NOMO-1 (cell line): ENCODE data around the gene RASIP1.

Experiments
- DNase-seq, 2 experiments: peaks; one replicate each; lab custom pipeline; 2025; ENCODE audit not compliant: unreplicated experiment in 2 of 2; lab: John Stamatoyannopoulos, UW

The RASIP1 gene

DNA sequence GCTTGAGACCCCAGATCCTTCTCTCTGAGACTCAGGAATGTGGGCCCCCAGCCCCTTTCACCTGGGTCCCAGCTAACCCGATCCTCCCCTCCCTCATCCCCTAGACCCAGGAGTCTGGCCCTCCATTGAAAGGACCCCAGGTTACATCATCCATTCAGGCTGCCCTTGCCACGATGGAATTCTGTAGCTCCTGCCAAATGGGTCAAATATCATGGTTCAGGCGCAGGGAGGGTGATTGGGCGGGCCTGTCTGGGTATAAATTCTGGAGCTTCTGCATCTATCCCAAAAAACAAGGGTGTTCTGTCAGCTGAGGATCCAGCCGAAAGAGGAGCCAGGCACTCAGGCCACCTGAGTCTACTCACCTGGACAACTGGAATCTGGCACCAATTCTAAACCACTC lies 15.4 kb upstream of the RASIP1 start:
- no peak for DNase-seq

DNA sequence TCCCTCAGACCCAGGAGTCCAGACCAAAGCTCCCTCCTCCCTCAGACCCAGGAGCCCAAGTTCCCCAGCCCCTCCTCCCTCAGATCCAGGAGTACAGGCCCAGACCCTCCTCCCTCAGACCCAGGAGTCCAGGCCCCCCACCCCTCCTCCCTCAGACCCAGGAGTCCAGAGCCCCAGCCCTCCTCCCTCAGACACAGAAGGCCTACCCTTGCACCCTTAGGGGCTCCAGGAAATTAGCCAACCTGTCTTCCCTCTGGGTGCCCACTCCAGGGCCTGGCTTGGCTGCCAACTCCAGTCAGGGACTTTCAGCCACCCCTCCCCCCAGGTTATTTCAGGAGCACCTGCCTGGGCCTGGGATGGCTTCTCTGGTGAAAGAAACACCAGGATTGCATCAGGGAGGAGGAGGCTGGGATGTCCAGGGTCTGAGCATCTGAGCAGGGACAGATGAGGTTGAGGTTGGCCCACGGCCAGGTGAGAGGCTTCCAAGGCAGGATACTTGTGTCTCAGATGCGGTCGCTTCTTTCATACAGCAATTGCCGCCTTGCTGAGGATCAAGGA lies 14.8 kb upstream of the RASIP1 start, which contains the start of gene FGF21:
Gene FGF21, plus strand, starts transcription at position 441 of the 558 bp plus-strand sequence. CDS start 713 bp downstream, outside the sequence.
- DNase-seq, result no peak

DNA sequence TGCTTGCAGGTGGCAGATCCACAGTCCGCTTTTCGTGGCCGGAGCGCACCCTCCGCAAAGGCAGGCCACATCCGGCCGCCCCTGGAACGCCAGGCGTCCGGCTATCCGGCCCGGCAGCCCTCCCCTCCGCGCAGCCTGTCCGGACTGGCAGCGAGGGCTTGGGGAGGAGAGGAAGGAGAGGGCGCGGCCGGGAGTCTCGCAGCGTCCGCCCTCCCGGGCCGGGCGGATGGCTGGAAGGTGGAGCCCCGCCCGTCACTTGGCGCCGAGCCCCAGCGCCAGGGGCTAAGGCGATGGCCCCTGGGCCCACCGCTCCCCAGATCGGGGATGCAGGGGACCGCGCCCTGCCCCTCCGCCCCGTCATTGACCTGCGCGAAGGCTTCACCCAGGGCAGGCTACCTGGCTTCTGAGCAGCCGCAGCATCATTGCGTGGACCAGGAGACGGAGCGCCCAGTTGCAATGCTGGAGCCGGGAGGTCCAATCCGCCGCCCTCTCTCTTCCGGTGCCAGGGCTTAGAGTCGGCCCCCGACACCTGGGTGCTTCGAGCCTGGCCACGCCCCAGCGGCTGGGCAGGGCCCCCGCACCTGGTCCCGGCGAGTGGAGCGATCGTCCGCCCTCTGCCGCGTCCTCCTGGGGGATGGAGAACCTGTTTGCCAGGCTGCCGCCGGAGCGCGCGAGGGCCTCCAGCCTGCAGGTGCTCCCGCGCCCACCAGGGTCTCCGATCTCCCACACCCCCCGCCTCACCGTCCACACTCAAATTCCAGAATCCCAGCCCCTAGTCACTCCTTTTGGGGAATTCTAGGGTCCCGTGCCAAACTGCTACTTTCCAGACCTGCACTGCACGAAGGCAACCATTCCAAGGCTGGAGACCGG lies 12.3 kb upstream of the RASIP1 start, which contains the start of gene FUT1:
Gene FUT1, minus strand, starts transcription at position 146 of the 870 bp plus-strand sequence. CDS start 1,360 bp downstream, outside the sequence.
- DNase-seq, result peak in 1 of 2 experiments; percentile 4

DNA sequence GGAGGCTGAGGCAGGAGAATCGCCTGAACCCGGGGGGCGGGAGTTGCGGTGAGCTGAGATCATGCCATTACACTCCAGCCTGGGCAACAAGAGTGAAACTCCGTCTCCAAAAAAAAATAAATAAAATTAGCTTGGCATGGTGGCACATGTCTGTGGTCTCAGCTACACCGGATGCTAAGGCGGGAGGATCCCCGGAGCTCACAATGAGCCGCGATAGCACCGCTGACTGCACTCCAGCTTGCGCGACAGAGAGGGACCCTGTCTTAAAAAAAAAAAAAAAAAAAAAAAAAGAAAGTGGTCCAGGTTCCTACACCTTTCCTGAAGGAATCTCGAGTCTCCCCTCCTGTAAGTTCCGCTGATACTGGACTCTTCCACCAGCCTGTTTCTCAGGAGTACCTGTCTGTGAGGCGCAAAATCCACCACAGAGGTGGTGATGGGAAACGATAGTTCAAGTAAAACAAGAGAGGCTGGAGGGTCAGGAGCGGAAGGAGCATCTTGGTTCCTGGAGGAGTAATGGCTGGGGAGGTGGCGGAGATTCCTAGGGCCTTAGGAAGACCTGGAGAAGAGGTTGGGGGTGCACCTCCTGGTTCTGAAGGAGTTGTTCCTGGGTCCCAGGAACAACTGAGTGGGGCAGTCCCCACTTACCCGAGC lies 11.6 kb upstream of the RASIP1 start:
- DNase-seq, result no peak

DNA sequence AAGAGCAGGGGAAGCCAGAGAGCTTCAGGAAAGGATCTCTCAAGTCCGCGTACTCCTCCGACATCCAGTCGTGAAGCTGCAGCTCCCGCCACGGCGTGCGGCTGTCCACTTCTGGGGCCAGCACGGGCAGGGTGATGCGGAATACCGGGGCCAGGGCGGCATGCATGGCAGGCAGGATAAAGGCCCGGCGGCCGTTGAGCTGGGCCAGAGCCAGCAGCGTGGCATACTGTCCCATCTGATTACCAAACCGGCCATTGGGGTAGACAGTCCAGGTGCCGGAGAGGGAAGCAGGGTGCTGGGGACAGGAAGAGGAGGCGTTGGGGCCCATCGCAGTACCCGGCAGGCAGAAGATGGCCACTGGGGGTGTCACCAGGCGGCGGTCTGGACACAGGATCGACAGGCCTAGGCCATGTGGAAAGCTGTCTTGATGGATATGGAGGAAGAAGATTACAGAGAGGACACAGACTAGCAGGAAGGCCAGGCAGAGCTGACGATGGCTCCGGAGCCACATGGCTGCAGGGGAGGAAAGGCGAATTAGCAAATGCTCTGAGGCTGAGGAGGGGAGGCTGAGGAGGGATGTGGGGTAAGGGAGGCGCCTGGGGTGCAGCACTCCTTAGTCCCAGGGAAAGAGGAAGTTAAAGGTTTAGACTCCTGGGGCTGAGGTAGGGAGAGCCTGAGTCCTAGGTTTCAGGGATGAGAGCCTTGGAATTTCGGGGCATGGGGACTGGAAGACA lies 10.5 kb upstream of the RASIP1 start:
- DNase-seq, result no peak

DNA sequence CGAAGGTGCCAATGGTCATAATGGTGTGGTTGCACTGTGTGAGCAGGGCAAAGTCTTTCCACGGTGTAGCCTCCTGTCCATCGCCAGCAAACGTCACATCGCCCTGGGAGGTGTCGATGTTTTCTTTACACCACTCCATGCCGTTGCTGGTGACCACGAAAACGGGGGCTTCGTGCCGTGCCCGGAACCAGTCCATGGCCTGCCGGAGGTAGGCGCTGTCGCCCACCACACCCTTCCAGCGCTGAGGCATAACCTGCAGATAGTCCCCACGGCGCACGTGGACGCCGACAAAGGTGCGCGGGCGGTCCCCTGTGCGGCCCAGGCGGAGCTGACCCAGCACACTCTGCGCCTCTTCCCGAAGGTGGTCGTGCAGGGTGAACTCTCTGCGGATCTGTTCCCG lies 9.9 kb upstream of the RASIP1 start:
- DNase-seq, result no peak

DNA sequence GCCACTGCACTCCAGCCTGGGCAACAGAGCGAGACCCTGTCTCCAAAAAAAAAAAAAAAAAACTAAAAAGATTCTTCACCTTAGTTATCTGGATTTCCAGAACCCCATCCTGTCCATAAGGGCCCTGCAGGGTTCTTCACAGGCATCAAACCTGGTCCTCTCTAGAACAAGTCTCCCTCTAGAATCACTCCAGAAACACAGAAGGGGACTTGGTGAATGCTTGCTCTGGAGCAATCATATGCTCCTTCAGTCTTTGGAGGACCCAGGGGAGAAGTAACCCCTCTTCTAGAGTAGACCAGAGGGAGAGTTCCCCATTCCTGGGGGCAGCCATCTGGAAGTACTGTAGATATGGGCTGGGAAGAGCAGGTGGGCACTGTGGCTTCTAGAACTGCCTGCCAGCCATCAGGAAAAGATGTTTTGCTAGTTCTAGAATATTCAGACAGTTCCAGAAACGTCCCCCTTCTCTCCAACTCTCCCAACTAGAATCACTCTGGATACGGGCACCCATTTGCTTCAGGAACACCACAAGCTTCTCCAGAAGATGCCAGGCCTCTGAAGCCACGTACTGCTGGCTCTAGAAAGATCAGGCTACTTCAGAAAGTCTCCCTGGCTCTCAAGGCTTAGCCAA lies 9.3 kb upstream of the RASIP1 start:
- no peak for DNase-seq

DNA sequence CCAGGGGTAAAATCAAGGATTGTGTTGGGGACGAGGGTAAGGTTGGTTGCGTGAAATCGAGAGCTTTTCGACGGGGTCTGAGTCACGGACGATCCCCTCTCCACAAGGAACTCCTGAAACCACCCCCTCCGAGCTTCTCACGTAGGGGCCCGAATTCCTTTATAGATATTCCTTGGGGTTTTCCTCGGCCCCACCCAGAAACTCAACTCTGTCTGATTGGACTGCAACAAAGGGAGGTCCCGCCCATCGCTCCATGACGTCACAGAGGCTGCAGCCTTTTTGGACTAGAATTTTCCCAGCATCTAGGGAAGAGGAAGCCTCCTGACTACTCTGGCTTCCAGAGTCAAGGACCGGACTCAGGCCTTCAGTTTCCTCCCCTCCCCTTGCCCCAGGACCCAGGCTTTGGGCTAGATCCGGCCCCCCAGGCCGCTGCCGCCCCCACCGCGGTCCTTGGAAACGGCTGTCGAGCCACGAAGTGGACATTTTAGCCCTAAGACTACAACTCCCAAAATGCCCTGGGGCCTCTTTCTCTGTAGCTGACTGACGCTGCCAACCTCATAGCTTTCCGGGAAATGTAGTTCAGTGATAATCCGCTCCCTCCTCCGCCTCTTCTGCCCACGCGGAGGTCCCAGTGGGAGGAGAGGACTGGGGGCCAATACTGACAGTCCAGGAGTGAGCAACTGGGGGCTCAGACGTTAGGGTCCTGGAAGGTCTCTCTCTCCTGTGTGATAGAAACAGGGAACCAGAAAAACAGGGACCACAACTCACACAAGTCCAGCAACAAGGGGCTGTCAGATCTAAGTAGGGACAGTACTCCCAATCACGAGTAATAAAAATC lies 6.5 kb upstream of the RASIP1 start, which contains the start of gene IZUMO1:
Gene IZUMO1, minus strand, starts transcription at position 172 of the 838 bp plus-strand sequence. CDS start 1,050 bp downstream, outside the sequence.
- DNase-seq, result peak; percentile 87 to 88

DNA sequence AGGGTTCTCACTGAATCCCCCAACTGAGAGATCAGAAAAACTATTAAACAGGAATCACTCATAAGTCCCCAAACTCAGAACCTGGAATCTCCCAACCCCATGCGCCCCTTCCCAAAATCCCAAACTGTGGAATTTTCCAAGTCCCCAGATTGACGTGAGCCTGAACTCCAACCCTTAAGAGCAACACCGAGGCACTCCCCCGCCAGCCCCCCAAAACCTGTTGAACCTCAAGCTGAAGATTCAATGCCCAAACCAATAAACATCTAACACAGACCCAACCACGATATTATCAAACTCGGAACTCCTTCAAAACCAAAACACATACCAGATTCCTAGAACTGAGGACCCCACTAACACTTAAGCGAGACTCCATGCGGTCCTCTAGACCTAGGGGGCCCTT lies 5.7 kb upstream of the RASIP1 start:
- no peak for DNase-seq

DNA sequence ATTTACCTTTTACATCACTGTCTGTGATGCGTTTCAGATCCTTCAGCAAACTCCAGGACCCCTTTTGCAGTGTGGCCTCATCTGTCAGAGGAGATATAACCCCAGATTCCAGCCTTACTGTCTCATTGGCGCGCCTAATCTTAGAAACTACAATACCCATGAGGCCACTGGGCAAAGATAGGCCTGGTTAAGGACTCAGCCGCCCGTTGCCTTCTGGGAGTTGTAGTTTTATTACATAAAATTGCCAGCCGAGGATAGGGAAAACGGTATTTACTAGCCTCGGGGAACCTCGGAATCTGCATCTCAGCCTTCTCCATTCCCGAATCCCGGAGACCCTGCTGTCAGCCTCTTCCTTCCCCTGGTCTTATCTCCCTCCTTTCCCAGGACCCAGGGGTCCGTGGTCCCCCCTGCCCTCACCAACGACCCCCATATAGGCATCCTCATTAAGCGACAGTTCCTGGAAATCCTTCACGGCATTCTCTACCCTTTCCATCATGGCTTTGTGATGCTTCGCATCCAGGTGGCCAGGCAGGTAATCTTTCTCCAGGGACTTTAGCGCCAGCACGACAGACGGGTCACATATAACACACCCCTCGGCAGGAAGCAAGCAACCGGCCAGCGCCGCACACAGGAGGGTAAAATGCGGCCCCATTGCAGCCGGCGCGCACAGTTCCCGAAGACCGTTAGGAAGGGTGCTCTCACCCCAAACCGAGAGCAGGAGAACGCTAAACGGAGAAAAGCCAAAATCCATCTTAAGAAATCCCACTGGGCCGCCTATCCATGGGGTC lies 5.0 kb upstream of the RASIP1 start:
- peak; percentile 55 to 61 for DNase-seq

DNA sequence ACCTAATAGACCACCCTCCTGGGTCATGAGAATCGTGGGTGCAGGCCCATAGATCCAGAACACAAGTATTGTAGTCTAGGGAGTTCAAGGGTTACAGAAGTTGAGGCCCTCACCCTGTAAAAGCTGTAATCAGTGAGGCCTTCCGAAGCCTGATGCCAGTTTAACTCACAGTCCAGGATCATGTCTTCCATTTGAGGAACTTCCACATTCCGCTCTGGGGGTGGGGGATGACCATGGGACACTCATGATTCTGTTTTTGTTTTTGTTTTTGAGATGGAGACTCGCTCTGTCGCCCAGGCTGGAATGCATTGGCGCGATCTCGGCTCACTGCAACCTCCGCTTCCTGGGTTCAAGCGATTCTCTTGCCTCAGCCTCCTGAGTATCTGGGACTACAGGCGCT lies 1.7 kb upstream of the RASIP1 start:
- no peak for DNase-seq

DNA sequence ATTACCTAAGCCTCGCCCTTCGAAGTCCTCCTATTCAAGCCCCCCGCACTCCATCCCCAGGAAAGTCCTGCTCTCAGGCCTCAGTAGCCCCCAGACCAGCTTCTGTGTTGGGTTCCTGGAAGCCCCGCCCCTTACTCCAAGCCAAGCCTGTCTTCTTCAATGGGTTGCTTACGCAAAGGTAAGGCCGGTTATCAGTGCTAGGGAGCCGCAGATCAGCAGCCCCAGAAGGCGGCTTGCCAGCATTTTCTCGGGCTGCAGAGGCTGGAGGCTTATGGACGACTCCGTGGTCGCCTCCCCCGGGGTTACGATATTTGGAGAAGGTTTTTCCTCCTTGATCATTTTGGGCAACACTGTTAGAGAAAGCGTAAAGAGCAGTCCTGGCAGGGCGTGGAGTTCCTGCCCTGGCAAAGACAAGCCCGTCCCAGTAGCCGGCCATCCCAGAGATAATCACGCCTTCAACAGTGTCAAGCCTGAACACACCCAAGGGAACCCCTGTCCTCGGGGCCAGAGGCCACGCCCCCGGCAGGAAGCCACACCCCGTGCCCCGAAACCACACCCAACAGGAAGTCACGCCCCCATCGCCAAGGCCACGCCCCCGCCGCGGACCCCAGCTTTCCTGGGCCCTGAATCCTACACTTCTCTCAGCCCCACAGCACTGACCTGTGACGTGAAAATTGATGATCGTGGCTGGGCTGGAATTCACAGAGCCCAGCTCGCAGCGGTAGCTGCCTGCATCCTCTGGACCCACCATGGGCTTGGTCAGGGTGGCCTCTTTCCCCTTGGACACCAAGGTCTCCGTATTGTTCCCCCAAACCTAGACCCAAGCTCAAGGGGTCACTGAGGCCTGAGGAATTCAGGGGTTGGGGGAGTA lies 954 bp upstream of the RASIP1 start:
- DNase-seq, result no peak

DNA sequence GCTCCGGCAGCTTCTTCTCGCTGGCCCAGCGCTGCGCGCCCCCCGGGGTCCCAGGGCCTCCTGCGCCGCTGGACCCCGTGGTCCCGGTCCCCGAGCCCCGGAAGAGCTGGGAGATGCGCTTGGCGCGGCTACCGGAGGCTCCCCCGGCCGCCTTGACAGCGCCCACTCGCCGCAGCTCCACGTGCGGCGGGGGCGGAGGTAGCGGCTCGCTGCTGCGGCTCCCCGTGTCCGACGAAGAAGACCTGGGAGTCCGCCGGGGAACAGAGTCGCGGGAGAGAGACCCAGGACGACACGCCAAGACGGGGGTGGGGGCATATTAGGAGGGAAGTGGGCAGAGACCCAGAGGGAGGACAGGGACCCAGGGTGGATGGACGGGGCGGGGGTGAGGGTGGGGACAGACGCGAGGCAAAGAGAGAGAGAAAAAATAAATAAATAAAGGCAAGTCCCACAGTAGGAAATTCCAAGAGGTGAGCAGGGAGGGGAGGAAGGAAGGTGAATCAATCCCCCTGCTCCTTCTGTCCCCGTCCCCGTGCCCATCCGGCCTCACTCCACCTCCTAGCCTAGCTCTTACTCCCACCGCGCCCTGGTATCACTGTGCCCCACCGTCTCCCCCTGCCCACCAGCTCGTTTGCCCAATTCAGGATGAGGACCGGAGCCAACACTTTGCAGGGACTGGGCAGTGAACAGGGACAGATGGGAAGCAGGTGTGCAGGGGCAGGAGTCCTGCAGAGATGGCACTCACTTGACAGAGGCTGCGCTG lies 826 bp downstream of the RASIP1 start:
- no peak for DNase-seq

DNA sequence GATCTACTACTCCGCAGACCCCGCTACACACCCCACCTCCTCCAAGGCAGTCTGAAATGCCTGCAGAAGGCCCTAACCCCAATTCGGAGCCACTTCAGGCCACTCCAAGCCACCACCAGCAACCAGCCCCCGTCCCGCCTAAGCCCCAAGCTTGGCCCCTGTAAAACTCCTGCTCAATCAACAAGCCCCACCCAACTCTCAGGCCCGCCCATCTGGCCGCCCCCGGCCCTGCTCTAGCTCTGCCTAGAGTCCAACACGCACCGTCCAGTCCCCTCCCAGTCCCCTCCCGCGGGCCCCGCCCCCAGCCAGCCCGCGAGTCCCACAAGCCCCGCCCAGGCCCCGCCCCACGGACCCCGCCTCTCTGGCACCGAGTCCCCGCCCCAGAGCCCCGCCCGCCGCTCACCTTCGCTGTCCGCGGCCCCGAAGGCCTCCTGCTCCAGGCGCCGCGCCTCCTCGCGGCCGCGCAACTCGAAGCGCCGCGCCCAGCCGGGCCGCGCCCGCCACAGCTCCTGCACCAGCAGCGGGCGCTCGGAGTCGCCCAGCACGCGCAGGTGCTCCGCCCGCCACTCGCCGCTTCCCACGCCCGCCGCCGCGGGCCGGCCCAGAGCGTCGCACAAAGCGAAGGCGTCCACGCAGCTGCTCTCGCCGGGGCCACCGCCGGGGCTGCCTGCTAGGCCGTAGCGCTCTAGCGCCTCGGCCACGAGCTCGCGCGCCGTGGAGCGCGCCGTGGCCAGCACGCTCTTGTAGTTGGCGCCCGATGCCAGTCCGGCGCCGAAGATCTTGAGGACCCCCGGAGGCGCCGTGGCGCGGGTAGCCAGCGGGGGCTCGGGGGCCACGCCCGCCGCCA lies 1.6 kb downstream of the RASIP1 start:
- peak; percentile 79 to 91 for DNase-seq

DNA sequence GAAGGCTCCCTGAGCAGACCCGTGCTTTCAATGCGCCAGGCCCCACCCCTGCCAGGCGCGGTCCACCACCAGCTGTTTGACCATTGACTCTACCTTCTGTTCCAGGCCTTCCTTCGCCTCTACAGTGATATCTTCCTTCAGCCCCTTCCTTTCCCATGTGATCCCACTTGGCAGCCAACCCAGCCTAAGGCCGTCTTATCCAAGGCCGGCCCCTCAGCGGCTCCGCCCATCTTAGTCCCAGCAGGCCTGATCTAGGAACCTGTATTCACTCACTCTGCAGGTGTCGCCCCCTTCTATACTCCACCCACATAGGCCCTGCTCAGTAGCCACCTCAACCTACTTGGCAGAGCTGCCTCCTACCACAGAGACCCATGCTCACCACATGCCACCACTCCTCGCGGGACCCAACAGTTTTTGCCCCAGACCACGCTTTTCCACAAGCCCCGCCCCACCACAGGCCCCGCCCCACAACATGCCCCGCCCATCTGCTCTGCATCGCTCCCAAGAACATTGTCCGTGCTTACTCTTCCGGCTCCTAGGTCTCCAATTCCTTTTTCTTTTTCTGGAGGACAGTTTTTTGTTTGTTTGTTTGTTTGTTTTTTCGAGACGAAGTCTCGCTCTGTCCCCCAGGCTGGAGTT lies 2.9 kb downstream of the RASIP1 start:
- DNase-seq, result no peak
